Stomach (tissue), 4 donors: ENCODE results near the gene NCOA3.

Source experiments
- CTCF ChIP-seq, 7 experiments: fragments of 450-650 bp in 4 of 7; fragments of 200-600 bp in 3 of 7; sonication (generic) in 3 of 7; IDR thresholded peaks; one replicate each; pipeline ENCODE4 v1.5.1; 2016 to 2019; ENCODE audit warnings: antibody characterized with exemption in 7 of 7, control low read depth in 2 of 7, mild to moderate bottlenecking in 1 of 7
- POLR2A ChIP-seq, 4 donors: fragments of 450-650 bp; IDR thresholded peaks; one replicate each; pipeline ENCODE4 v1.6.1; 2016; ENCODE audit warnings: antibody characterized with exemption in 4 of 4, control low read depth in 2 of 4, mild to moderate bottlenecking in 1 of 4, moderate library complexity in 1 of 4
- POLR2AphosphoS5 ChIP-seq, 3 donors: sonication (generic); formaldehyde crosslinking; IDR thresholded peaks; one replicate each; pipeline ENCODE4 v1.6.1; 2016; ENCODE audit warnings: antibody characterized with exemption in 3 of 3

- TF ChIP-seq CTCF (IDR thresholded peaks at IDR 0.05): no peak
- TF ChIP-seq POLR2A (IDR thresholded peaks at IDR 0.05): no peak
- no peak for TF ChIP-seq POLR2AphosphoS5 (IDR thresholded peaks at IDR 0.05)
These were observed 94.4 kb downstream of the NCOA3 start for GRCh38 chr20:47596003-47596571.
